SIG-M5 (cell line): ENCODE results near the gene HOTAIR.

ENCODE experiments used
- DNase-seq: peaks from one replicate; lab custom pipeline; 2025; lab: John Stamatoyannopoulos, UW

The HOTAIR gene

GRCh38 chr12:53975064-53975471 lies 314 bp upstream of the HOTAIR start:
- no peak for DNase-seq

- no peak for DNase-seq
Measured at GRCh38 chr12:53973236-53974042, 1.3 kb downstream of the HOTAIR start.

GRCh38 chr12:53972722-53973235 lies 2.0 kb downstream of the HOTAIR start, which contains the start of gene HOXC11:
Gene HOXC11, plus strand, starts transcription at chr12:53973126. Its CDS starts 116 bp downstream, at chr12:53973242.
- DNase-seq: no peak

GRCh38 chr12:53972152-53972702 lies 2.5 kb downstream of the HOTAIR start:
- no peak for DNase-seq

GRCh38 chr12:53971686-53972085 lies 3.1 kb downstream of the HOTAIR start:
- no peak for DNase-seq

- no peak for DNase-seq
Measured at GRCh38 chr12:53971129-53971528, 3.6 kb downstream of the HOTAIR start.

- no peak for DNase-seq
Measured at GRCh38 chr12:53970451-53970850, 4.3 kb downstream of the HOTAIR start.

- no peak for DNase-seq
Measured at GRCh38 chr12:53969588-53970259, 5.0 kb downstream of the HOTAIR start.

- no peak for DNase-seq
Measured at GRCh38 chr12:53968214-53969127, 6.3 kb downstream of the HOTAIR start.

- DNase-seq: no peak
Measured at GRCh38 chr12:53967421-53967925, 7.3 kb downstream of the HOTAIR start.

- no peak for DNase-seq
Measured at GRCh38 chr12:53966385-53967133, 8.2 kb downstream of the HOTAIR start.

GRCh38 chr12:53966085-53966384 lies 8.7 kb downstream of the HOTAIR start:
- no peak for DNase-seq

- DNase-seq: no peak
Measured at GRCh38 chr12:53965281-53966084, 9.3 kb downstream of the HOTAIR start.

GRCh38 chr12:53964315-53964713 lies 10.4 kb downstream of the HOTAIR start:
- DNase-seq: no peak

GRCh38 chr12:53963434-53964314 lies 11.1 kb downstream of the HOTAIR start:
- no peak for DNase-seq

GRCh38 chr12:53963005-53963404 lies 11.7 kb downstream of the HOTAIR start:
- DNase-seq: no peak

- DNase-seq: no peak
Measured at GRCh38 chr12:53961025-53961761, 13.6 kb downstream of the HOTAIR start.
